Umbilical cord (tissue), 2 donors: ENCODE results near the gene BCO1. TPM values are rescaled to one million over a fixed set of nuclear protein-coding genes. Genes with fewer than 3 reads are reported as not detected.
"Not testable (repeated sequence)": the region's sequence is repeated elsewhere in the genome, so short reads cannot be mapped to it uniquely, and the experiment has no call there.

Experiments used
- DNase-seq: peaks from one replicate; pipeline ENCODE4 v3.0.0-alpha.2; 2015; ENCODE audit warnings: low spot score
- total RNA-seq: library from RNA; depleted of rRNA; stranded (reverse); fragments of >200 nt; gene quantifications from one replicate; pipeline ENCODE4 v1.2.3, GENCODE V29; 2014; ENCODE audit warnings: low replicate concordance; ENCODE audit not compliant: insufficient read depth

Gene BCO1, protein sequence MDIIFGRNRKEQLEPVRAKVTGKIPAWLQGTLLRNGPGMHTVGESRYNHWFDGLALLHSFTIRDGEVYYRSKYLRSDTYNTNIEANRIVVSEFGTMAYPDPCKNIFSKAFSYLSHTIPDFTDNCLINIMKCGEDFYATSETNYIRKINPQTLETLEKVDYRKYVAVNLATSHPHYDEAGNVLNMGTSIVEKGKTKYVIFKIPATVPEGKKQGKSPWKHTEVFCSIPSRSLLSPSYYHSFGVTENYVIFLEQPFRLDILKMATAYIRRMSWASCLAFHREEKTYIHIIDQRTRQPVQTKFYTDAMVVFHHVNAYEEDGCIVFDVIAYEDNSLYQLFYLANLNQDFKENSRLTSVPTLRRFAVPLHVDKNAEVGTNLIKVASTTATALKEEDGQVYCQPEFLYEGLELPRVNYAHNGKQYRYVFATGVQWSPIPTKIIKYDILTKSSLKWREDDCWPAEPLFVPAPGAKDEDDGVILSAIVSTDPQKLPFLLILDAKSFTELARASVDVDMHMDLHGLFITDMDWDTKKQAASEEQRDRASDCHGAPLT
- not detected for total RNA-seq

DNA sequence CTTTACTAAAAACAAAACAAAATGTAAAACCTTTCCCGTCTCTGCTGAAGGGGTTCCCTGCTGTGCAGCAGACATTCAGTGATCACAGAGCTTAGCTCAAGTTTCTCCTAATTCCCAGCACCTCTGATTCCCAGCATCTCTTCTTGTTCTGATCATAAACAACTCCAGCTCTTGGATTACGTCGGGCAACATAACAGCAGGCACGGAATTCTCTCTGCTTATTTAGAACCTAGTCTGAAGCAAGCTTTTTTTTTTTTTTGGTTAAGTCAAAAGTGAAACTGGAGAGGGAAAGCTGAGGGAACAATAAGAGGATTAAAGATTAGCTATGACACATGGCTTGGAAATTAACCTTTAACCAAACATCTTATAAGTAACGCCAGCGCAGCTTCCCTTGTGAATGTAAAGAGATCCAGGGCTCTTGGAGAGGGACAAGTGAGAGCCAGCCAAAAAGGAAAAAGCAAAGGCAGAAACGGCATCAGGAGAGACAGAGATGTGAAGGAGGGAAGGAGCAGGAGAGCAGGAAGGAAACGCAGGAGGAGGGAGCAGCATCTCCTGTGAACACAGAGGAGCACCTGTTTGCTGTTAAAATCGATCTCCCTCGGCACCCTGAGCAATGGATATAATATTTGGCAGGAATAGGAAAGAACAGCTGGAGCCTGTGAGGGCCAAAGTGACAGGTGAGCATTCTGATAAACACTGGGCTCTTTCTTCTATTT, at the start of gene BCO1:
Gene BCO1, plus strand, starts transcription at position 394 of the 716 bp plus-strand sequence. Its CDS starts 220 bp downstream, at position 614.
- peak; percentile 56 for DNase-seq

DNA sequence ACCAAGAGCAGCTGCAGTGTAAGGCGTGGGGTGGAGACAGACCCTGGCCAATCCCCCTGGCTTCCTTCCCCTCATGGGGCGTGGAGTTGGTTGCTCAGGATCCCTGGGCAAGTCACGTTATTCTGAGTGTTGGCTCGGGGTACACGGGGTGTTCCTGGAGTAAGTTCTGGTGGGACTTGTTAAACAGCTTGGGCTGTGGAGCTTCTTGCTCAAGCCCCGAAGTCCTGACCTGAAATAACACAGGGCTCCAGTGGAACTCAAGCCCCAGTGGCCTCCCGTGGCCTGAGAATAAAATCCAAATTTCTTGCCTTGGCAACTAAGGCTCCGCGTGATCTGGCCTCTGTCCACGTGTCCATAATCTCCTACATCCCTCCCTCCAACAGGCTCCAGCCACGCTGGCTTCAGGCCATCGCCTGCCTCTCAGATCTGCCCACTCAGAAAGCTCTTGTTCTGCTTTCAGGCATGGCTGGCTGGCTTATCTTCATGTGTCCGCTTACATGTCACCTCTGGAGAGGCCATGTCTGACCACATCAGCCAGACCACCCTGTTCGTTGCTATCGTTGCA, 49.3 kb upstream of the BCO1 start:
- peak; percentile 88 for DNase-seq

DNA sequence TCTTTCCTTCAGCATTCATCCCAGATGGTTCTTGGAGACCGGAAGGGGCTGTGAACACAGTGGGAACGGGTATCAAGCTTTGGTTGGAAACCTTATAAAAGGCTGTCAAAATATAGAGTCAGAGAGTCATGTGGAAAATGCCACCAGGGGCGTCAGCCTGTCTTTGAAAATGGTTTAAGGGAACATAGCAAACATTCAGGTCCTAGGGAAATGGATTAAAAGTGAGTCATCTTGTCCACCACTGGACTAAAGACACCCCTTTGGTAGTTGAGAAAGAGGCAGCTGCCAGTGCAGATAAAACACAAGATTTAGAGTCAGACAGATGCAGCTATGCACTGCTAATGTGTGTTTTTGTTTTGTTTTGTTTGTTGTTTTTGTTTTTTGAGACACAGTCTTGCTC, 47.8 kb upstream of the BCO1 start:
- DNase-seq: peak; percentile 65

DNA sequence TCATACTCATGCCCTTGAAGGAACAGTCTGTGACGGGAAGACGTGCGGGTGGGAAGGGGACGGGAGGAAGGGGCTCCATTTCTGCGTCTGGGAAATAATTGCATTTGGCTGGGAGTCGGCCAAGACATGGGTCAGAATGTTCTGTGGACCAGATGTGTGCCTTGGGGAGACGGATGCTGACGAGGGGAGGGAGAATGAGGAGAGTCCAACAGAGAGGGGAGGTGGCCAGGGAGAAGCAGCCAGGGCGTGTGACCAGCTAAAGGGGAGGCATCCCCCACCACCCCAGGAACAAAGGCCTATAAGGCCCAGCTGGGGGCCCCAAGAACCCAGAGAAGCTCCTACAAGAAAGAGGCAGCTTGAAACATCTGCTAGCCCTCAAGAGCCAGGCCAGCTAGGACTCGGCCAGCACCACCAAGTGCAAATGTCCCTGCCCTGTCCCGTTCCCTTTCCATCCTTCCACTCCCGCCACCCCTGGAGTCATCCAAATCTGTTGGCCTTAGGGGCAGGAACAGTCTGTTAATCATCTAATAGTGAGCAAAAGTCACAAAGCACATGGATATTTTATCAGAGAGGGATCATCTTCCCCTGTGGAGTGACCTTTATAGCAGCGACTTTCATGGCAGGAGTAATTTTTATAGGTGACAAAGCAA, 42.5 kb upstream of the BCO1 start:
- no peak for DNase-seq

DNA sequence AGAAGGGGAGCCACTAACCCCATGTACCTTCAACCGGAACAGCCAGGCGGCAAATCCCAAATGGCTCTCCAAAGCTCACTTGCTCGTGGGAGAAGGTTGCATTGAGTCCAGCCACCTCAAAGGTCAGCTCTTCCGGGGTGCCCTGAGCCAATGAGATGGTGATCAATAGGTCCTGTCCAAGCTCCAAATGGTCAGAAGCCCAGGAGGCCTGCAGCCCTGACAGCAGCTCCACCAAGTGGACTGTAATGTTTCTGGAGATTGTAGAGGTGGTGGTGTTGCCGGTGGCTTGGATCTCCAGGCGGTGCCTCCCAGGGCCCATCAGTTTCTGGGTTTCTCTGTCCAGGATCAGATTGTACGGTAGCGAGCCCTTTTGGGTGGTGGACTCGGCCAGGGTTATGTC, 39.9 kb upstream of the BCO1 start:
- DNase-seq: no peak

DNA sequence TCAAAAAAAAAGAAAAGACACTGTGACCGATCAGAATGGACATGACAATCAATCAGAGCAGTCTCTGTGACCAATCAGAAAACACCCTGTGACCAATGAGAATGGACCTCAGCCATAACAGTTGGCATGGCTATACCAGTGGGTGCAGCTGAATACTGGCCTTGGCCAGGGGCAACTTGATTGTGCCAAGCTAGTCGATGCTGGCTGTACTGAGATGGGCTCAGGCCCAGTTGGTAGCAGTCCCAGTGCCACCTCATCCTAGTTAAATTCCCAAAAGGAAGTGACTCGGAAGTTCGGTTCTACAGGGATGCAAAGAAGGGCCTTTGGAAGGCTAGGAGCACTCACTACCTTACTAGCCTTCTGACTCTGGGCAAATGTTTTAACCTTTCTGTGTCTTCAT, 37.2 kb upstream of the BCO1 start:
- no peak for DNase-seq

DNA sequence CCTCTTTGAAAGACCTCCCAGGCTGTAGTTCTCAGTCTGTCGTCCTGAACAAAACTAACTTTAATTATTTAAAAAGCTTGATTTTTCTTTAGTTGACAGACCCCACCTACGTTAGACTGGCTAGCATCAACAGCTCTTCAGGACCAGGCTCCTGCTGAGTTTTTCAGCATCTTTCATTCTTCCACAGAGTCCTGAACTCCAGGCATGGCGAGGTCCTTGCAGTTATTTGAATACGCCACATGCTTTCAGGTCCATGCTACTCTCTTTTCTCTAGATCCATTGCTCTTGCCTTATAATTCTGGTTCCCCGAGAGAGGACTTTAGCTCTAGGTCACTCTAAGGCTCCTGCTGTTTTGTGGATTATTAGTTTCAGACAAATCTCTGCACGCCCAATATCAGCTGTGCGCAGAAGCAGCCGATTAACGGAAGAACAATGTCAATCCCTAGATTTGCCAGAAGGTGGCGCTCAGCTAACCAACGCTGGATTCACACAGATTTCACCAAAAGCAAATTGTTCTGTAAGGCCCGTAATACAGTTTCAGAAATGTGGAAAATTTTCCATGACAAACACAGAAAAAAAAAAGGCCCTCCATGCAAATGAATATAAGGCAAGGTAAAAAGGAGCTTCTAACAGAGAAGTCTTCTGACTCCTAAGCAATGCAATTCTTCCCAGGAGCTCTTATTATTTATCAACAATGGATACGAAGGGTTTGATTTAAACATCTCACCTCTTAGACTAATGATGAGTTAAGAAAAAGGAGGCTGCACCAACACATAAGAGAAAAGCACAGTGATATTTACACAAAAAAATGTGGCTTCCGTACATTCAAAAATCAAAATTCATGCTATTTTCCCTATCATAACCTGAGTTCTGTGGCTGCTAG, 33.5 kb upstream of the BCO1 start:
- peak; percentile 82 for DNase-seq

DNA sequence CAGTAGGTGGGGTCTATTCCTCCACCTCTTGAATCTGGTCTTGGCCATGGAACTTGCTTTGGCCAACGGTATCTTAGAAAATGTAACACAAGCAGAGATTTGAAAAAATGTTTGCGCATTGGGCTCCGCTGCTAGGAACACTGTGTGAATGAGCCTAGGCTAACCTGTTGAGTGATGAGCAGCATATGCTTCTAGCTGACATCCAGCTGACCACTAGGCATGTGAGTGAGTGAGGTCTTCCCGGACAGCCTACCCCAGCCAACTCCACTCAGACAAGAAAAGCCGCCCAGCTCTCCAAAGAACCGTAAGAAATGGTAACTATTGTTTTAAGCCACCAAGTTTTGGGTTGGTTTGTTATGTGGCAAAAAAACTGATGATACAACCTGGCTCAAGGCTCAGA, 31.4 kb upstream of the BCO1 start:
- DNase-seq: no peak

DNA sequence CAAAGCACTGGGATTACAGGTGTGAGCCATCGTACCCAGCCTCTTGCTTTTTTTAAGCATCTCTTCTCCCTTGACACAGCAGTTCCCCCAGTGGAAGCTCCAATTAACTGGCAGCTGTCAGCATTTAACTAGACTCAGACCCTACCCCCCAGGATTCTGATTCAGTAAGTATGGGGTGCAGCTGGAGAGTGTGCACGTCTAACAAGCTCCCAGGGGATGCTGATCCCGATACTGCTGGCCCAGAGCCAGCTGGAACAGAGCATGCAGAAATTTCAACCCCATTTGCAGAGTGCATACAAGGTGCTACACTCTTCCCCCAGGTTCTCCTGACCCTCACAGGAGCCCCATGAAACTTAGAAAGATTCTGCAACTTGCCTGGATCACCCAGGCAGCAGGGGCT, 27.7 kb upstream of the BCO1 start:
- no peak for DNase-seq

DNA sequence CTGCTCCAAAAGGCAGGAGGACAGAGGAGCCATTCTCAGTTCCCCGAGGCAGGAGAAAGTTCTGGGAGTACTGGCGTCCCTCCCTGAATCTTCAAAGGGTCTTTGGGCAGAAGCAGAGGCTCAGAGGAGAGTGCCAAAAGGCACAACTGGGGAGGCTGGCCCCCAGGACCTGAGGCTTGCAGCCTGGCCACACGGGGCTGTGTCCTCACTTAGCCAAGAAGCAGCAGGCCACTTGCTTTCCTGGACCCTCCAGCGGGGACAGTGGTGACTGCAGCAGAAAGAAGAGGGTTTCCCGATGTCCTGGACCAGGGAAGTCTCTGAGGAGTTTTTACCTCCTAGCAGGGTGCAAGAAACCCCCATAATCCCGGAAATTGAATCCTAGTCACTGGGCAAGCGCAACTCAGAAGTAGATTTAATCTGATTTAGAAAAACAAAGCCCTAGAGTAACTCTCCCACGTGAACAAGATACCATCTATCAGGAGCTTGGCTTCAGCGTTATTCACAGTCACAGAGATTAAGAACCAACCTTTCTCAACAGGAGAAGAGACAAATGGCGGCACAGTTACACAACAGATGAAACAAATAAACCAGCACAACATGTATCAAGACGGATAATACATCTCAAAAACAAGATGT, 25.5 kb upstream of the BCO1 start:
- no peak for DNase-seq

DNA sequence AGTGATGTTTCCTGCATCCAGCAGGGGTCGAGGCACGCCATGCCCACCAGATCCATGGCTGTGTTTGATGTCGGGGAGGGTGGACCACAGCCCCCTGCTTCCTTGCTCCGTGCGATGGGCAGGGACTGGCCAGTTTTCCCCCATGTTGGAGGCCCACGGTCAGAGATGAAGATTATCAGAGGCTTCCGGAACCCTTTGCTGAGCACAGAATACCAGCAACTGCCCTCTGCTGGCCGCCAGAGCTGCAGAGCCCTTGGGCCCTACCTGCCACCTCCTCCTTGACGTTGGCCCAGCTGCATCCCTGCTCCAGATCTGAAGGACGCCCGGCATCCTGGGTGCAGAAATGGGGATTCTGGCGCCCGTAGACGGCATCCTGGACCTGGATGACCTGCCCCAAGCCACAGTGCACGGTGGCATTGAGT, 23.7 kb upstream of the BCO1 start:
- DNase-seq: peak; percentile 18

DNA sequence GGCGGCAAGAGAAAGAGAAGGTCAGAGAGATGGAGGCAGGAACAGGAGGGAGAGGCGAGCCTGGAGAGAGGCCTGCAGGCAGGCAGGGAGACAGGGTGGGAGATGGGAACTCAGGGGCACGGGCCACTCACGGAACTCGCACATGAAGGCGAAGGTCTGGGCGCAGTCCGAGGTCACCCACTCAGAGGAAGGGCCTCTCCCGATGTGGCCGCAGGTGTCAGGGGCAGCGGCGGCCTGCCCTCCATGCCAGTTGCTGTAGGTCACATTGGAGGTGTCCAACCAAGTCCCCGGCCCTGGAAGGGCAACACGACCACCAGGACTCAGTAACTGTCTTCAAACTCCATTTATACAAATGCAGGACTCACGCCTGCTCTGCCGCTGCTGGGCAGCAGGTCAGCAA, 22.4 kb upstream of the BCO1 start:
- no peak for DNase-seq

DNA sequence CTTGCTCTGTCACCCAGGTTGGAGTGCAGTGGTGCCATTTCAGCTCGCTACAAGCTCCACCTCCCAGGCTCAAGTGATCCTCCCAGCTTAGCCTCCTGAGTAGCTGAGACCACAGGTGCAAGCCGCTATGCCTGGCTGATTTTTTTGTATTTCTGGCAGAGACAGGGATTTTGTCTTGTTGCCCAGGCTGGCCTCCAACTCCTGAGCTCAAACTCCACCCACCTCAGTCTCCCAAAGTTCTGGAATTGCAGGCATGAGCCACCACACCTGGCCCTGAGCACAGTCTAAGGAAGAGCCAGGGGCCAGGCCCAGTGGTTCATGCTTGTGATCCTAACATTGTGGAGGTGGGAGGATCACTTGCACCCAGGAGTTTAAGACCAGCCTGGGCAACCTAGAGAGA, 21.8 kb upstream of the BCO1 start:
- no peak for DNase-seq

DNA sequence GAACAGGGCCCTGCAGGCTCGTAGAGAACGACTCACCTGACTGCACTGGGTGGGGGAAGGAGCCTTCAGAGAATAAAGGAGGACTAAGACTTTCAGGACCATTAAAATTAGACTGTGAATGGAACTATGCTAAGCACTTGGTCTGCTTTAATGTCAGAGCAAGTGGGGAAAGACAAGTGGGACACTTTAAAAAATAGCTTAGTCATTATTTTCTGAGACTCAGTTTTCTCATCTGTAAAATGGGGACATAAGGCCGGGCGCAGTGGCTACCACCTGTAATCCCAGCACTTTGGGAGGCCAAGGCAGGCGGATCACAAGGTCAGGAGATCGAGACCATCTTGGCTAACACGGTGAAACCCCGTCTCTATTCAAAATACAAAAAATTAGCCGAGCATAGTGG, 19.3 kb upstream of the BCO1 start:
- DNase-seq: no peak

DNA sequence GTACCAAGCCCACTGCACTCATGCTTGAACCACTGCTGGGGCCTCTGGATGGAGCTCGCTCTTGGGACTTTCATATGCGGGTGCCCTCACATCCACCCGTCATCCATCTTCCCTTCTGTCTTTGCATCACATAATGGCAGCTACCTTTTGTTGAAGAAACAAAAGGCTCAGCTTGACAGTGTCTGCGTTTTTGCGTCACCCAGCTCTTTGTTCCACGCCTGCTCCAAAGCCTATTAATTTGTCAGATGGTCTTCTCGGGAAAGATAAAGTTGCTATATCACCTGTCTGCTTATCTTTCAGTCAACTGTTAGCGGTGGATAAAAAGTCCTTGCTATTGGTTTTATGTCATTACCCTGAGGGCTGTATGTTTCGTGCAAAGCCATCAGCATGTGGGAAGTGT, 18.1 kb upstream of the BCO1 start:
- DNase-seq: no peak

DNA sequence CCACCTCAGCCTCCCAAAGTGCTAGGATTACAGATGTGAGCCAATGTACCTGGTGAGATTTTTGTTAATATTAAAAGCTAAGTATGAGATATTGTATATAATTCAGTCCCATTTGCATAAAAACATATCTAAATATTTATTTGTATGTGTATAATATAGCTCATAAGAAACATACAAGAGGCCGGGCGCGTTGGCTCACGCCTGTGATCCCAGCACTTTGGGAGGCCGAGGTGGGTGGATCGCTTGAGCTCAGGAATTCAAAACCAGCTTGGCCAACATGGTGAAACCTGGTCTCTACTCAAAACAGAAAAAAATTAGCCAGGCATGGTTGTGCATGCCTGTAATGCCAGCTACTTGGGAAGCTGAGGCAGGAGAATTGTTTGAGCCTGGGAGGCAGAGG, 16.8 kb upstream of the BCO1 start:
- no peak for DNase-seq

DNA sequence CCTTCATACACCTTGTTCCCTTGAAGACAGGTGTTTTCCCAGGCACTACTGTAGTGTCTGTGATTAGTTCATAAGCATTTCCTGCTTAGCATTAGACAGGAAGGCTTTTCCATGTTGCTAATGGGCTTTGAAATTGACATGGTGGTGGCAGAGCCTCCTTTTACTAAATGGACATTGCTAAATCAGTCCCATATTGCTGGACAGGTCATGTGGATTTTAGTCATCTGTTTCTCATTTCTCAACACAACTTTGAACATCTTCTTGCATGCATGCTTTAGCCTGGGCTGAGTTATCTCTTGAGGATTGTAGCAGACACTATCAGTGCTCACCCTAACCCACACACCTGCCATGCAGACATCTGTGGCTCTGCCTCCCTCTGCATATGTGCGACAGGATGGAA, 13.7 kb upstream of the BCO1 start:
- no peak for DNase-seq

DNA sequence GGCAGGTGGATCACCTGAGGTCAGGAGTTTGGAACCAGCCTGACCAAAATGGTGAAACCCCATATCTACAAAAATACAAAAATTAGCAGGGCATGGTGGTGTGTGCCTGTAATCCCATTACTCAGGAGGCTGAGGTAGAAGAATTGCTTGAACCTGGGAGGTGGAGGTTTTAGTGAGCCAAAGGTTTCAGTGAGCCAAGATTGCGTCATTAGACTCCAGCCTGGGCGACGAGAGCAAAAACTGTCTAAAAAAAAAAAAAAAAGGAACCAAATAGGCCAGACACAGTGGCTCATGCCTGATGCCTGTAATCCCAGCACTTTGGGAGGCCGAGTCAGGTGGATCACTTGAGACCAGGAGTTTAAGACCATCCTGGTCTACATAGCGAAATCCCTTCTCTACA, 12.8 kb upstream of the BCO1 start:
- not testable (repeated sequence) for DNase-seq

DNA sequence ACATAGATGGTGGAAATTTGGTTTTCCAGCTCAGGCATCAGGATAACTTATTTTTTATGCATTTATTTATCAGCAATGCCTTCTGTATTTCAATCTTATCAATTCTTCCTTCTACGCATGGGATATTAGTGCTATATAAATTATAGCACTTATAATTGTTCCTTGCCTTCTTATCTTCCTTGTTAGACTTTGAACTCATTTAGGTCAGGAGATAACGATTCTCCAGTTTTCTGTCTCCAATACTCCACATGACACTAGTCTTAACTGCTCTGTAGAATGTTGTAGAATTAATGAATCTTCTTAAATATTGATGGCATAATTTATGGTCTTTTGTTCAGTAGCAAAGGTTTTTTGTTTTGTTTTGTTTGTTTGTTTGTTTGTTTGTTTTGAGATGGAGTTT, 10.7 kb upstream of the BCO1 start:
- no peak for DNase-seq

DNA sequence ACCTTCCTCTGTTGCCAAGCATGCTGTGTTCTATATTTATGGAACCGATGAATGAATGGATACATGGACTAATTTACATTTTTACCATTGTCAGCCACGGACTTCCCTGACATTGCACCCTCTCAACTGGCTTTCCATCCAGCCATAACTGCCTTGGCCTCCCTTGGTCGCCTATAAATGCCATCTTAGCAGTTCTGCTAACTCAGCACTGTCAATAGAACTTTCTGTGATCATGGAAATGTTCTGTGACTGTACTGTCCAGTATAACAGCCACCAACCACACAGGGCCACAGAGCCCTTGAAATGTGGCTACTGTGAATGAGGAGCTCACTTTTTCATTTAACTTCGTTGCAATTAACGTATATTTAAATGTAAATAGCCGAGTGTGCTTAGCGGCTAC, 8.7 kb upstream of the BCO1 start:
- DNase-seq: no peak
